ENCODE data around the gene EPM2A.

EPM2A gene

DNA sequence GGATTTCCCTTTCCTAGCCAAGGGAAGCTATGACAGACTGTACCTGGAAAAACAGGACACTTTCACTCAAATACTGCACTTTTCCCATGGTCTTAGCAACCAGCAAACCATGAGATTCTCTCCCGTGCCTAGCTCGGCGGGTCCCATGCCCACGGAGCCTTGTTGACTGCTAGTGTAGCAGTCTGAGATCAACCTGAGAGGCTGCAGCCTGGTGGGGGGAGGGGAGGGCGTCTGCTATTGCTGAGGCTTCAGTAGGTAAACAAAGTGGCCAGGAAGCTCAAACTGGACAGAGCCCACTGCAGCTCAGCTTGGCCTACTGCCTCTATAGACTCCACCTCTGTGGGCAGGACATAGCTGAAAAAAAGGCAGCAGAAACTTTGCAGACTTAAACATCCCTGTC, 61.8 kb downstream of the EPM2A start:
- Histone ChIP-seq H3K4me2 (ENCODE audit: low read depth, low read length, poor library complexity, severe bottlenecking) (no peak overlapping the region), H3F3A (ENCODE audit: low read depth) (no peaks in the 10 kb centered on the region), H3K9me3 (ENCODE audit: insufficient read depth, low read depth, low read length) (no peaks in the 10 kb centered on the region), H3K79me2 (ENCODE audit: insufficient read depth, low read length) (no peaks in the 10 kb centered on the region), H3K4me1 (ENCODE audit: insufficient read depth, low read length, poor library complexity, severe bottlenecking) (no peaks in the 10 kb centered on the region), H4K20me1 (ENCODE audit: insufficient read depth, low read length, poor library complexity, severe bottlenecking) (no peaks in the 10 kb centered on the region), H3K9me2 (replicated peaks; ENCODE audit: low read depth, low read length) (no peaks in the 10 kb centered on the region), H3K36me3 (ENCODE audit: insufficient read depth, low read length) (peaks cover 7% of the 10 kb centered on the region; the same call in 1 of the 2 replicates), H3K27me3 (ENCODE audit: insufficient read depth, low read length, poor library complexity, severe bottlenecking) (no peaks in the 10 kb centered on the region), H3K9ac (ENCODE audit: low read depth, low read length, poor library complexity, severe bottlenecking) (no peak overlapping the region), H2AFZ (ENCODE audit: low read length) (no peak overlapping the region), H3K4me3 (ENCODE audit: low read length, poor library complexity, severe bottlenecking) (no peak overlapping the region)
- no peak for TF ChIP-seq EZH2phosphoT487 (IDR thresholded peaks at IDR 0.05; ENCODE audit: borderline replicate concordance)
- TF ChIP-seq, protein P1, sequence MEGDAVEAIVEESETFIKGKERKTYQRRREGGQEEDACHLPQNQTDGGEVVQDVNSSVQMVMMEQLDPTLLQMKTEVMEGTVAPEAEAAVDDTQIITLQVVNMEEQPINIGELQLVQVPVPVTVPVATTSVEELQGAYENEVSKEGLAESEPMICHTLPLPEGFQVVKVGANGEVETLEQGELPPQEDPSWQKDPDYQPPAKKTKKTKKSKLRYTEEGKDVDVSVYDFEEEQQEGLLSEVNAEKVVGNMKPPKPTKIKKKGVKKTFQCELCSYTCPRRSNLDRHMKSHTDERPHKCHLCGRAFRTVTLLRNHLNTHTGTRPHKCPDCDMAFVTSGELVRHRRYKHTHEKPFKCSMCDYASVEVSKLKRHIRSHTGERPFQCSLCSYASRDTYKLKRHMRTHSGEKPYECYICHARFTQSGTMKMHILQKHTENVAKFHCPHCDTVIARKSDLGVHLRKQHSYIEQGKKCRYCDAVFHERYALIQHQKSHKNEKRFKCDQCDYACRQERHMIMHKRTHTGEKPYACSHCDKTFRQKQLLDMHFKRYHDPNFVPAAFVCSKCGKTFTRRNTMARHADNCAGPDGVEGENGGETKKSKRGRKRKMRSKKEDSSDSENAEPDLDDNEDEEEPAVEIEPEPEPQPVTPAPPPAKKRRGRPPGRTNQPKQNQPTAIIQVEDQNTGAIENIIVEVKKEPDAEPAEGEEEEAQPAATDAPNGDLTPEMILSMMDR (conservative IDR thresholded peaks at IDR 0.05; ENCODE audit: low read length) = no peak

- no peaks in the 10 kb centered on the region for H3K4me1 ChIP-seq (ENCODE audit: insufficient read depth, low read length, poor library complexity, severe bottlenecking)
- H3K4me3 ChIP-seq (ENCODE audit: low read length, poor library complexity, severe bottlenecking) = no peak overlapping the region
- TF ChIP-seq, protein P1 (conservative IDR thresholded peaks at IDR 0.05; ENCODE audit: low read length) = no peak
- no peak for TF ChIP-seq EZH2phosphoT487 (IDR thresholded peaks at IDR 0.05; ENCODE audit: borderline replicate concordance)
- H2AFZ ChIP-seq (ENCODE audit: low read length) = no peak overlapping the region
- H3K79me2 ChIP-seq (ENCODE audit: insufficient read depth, low read length) = no peaks in the 10 kb centered on the region
- H4K20me1 ChIP-seq (ENCODE audit: insufficient read depth, low read length, poor library complexity, severe bottlenecking) = no peaks in the 10 kb centered on the region
- H3K36me3 ChIP-seq (ENCODE audit: insufficient read depth, low read length) = peaks cover 7% of the 10 kb centered on the region; the same call in 1 of the 2 replicates
- H3K4me2 ChIP-seq (ENCODE audit: low read depth, low read length, poor library complexity, severe bottlenecking) = no peak overlapping the region
- no peak overlapping the region for H3K9ac ChIP-seq (ENCODE audit: low read depth, low read length, poor library complexity, severe bottlenecking)
- H3K9me2 ChIP-seq (replicated peaks; ENCODE audit: low read depth, low read length) = no peaks in the 10 kb centered on the region
- no peaks in the 10 kb centered on the region for H3K27me3 ChIP-seq (ENCODE audit: insufficient read depth, low read length, poor library complexity, severe bottlenecking)
- H3F3A ChIP-seq (ENCODE audit: low read depth) = no peaks in the 10 kb centered on the region
- no peaks in the 10 kb centered on the region for H3K9me3 ChIP-seq (ENCODE audit: insufficient read depth, low read depth, low read length)
Measured at GRCh38 chr6:145670311-145670710, 65.0 kb downstream of the EPM2A start.

GRCh38 chr6:145669627-145670034, 65.7 kb downstream of the EPM2A start:
- no peak overlapping the region for H3K4me3 ChIP-seq (ENCODE audit: low read length, poor library complexity, severe bottlenecking)
- no peak overlapping the region for H3K9ac ChIP-seq (ENCODE audit: low read depth, low read length, poor library complexity, severe bottlenecking)
- no peaks in the 10 kb centered on the region for H3K9me2 ChIP-seq (replicated peaks; ENCODE audit: low read depth, low read length)
- peaks cover 7% of the 10 kb centered on the region; the same call in 1 of the 2 replicates for H3K36me3 ChIP-seq (ENCODE audit: insufficient read depth, low read length)
- no peaks in the 10 kb centered on the region for H3K27me3 ChIP-seq (ENCODE audit: insufficient read depth, low read length, poor library complexity, severe bottlenecking)
- TF ChIP-seq, protein P1 (conservative IDR thresholded peaks at IDR 0.05; ENCODE audit: low read length) = no peak
- no peak for TF ChIP-seq EZH2phosphoT487 (IDR thresholded peaks at IDR 0.05; ENCODE audit: borderline replicate concordance)
- H2AFZ ChIP-seq (ENCODE audit: low read length) = no peak overlapping the region
- H3K79me2 ChIP-seq (ENCODE audit: insufficient read depth, low read length) = no peaks in the 10 kb centered on the region
- H3K4me1 ChIP-seq (ENCODE audit: insufficient read depth, low read length, poor library complexity, severe bottlenecking) = no peaks in the 10 kb centered on the region
- H4K20me1 ChIP-seq (ENCODE audit: insufficient read depth, low read length, poor library complexity, severe bottlenecking) = no peaks in the 10 kb centered on the region
- H3K9me3 ChIP-seq (ENCODE audit: insufficient read depth, low read depth, low read length) = no peaks in the 10 kb centered on the region
- no peaks in the 10 kb centered on the region for H3F3A ChIP-seq (ENCODE audit: low read depth)
- no peak overlapping the region for H3K4me2 ChIP-seq (ENCODE audit: low read depth, low read length, poor library complexity, severe bottlenecking)

Data from Loucy (cell line).